ENCODE data around the gene TRPM7. TPM values are rescaled to one million over a fixed set of nuclear protein-coding genes. Genes with fewer than 3 reads are reported as not detected.

Gene TRPM7
- total and polyA plus RNA-seq, 9 of the 15 experiments (the other 6 are each of a cell fraction or from before 2014, with no cell fraction given) = 12.3 to 59.2 (median 31.5) TPM

- TF ChIP-seq ZNF318 (IDR thresholded peaks at IDR 0.05; ENCODE audit: borderline replicate concordance in 1 of 2, low read depth in 1 of 2) (no peak), PREB (CRISPR knock-in tag; IDR thresholded peaks at IDR 0.05) (no peak), YBX1 (IDR thresholded peaks at IDR 0.05) (no peak), DIDO1 (tag; IDR thresholded peaks at IDR 0.05; ENCODE audit: low read depth) (no peak), SNAPC5 (CRISPR knock-in tag; IDR thresholded peaks at IDR 0.05) (no peak), SMC3 (conservative IDR thresholded peaks at IDR 0.05; ENCODE audit: insufficient read depth, low read depth, low read length) (no peak), NR2F6 (CRISPR knock-in tag; IDR thresholded peaks at IDR 0.05) (0 out of 2 replicates have a peak, but pooled peaks have one; percentile 9), STAG1 (CRISPR knock-in tag; IDR thresholded peaks at IDR 0.05; ENCODE audit: borderline replicate concordance) (no peak), ZNF695 (CRISPR knock-in tag; IDR thresholded peaks at IDR 0.05) (no peak), ARHGAP35 (IDR thresholded peaks at IDR 0.05; ENCODE audit: partially characterized antibody) (no peak), PHB (CRISPR knock-in tag; IDR thresholded peaks at IDR 0.05) (no peak), SRSF7 (optimal IDR thresholded peaks at IDR 0.05; ENCODE audit: low read depth, low read length) (no peak), NCOA2 (IDR thresholded peaks at IDR 0.05; ENCODE audit: partially characterized antibody in 2 of 2) (no peak), SMARCE1 (IDR thresholded peaks at IDR 0.05) (peak; percentile 29; the same call in 1 of the 2 replicates), POLR3A (IDR thresholded peaks at IDR 0.05; ENCODE audit: borderline replicate concordance, extremely low read depth, insufficient read depth, insufficient read length) (no peak)
- TF ChIP-seq, protein P1, sequence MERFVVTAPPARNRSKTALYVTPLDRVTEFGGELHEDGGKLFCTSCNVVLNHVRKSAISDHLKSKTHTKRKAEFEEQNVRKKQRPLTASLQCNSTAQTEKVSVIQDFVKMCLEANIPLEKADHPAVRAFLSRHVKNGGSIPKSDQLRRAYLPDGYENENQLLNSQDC (CRISPR knock-in tag; IDR thresholded peaks at IDR 0.05) = no peak
These were observed at the start of gene TRPM7 (continued) for GRCh38 chr15:50686469-50687301.
